H9 (cell line): ENCODE results near the gene PPP1R16B. TPM values are rescaled to one million over a fixed set of nuclear protein-coding genes. Genes with fewer than 3 reads are reported as not detected.

Experiments
- DNase-seq: peaks from one replicate; pipeline ENCODE4 v3.0.0-alpha.2; 2017
- H2AFZ ChIP-seq: one replicate; pipeline ENCODE4 v1.6.1; 2013; ENCODE audit warnings: mild to moderate bottlenecking, low read length, control low read depth, moderate library complexity
- H2AK5ac ChIP-seq: 2 replicates; pipeline ENCODE4 v1.6.1; 2013; ENCODE audit warnings: low read length, control low read depth, mixed read lengths; ENCODE audit not compliant: insufficient read length
- H2BK120ac ChIP-seq: one replicate; pipeline ENCODE4 v1.6.1; 2013; ENCODE audit warnings: low read depth, mild to moderate bottlenecking, low read length, control low read depth, inconsistent platforms; ENCODE audit not compliant: poor library complexity, severe bottlenecking
- H2BK12ac ChIP-seq: 2 replicates; pipeline ENCODE4 v1.6.1; 2013; ENCODE audit warnings: low read length, control low read depth, mixed read lengths, low read depth; ENCODE audit not compliant: insufficient read length
- H2BK15ac ChIP-seq: 2 replicates; pipeline ENCODE4 v1.6.1; 2013; ENCODE audit warnings: low read depth, low read length, control low read depth
- H2BK20ac ChIP-seq: one replicate; pipeline ENCODE4 v1.6.1; 2013; ENCODE audit warnings: low read depth, mild to moderate bottlenecking, low read length, control low read depth, inconsistent platforms; ENCODE audit not compliant: poor library complexity, severe bottlenecking
- H2BK5ac ChIP-seq: 2 replicates; pipeline ENCODE4 v1.6.1; 2013; ENCODE audit warnings: low read length, control low read depth, mixed read lengths; ENCODE audit not compliant: insufficient read length
- H3K14ac ChIP-seq: 2 replicates; pipeline ENCODE4 v1.6.1; 2013; ENCODE audit warnings: low read length, control low read depth; ENCODE audit not compliant: insufficient read depth
- H3K18ac ChIP-seq: 2 replicates; pipeline ENCODE4 v1.6.1; 2013; ENCODE audit warnings: low read depth, mild to moderate bottlenecking, mixed read lengths, low read length, control low read depth; ENCODE audit not compliant: insufficient read length
- H3K23ac ChIP-seq: 2 replicates; pipeline ENCODE4 v1.6.1; 2013; ENCODE audit warnings: low read length, control low read depth, mixed read lengths, low read depth; ENCODE audit not compliant: insufficient read length
- H3K23me2 ChIP-seq: 2 replicates; pipeline ENCODE4 v1.6.1; 2013; ENCODE audit warnings: low read depth, mild to moderate bottlenecking, mixed read lengths, low read length, control low read depth; ENCODE audit not compliant: insufficient read length, poor library complexity, severe bottlenecking
- H3K27ac ChIP-seq: 2 replicates; pipeline ENCODE4 v1.5.1; 2013; ENCODE audit warnings: low read length, control low read depth, mixed read lengths, low read depth; ENCODE audit not compliant: insufficient read length
- H3K27me3 ChIP-seq: 2 replicates; pipeline ENCODE4 v1.6.1; 2013; ENCODE audit warnings: low read length, control low read depth, inconsistent platforms; ENCODE audit not compliant: insufficient read depth
- H3K4ac ChIP-seq: 2 replicates; pipeline ENCODE4 v1.6.1; 2013; ENCODE audit warnings: low read depth, mild to moderate bottlenecking, control low read depth, inconsistent platforms, low read length, moderate library complexity
- H3K4me1 ChIP-seq: 2 replicates; pipeline ENCODE4 v1.6.1; 2013; ENCODE audit warnings: low read length, control low read depth, inconsistent platforms; ENCODE audit not compliant: insufficient read depth
- H3K4me2 ChIP-seq: 2 replicates; pipeline ENCODE4 v1.6.1; 2013; ENCODE audit warnings: low read length, control low read depth, mixed read lengths; ENCODE audit not compliant: insufficient read length, insufficient read depth
- H3K56ac ChIP-seq: 2 replicates; pipeline ENCODE4 v1.6.1; 2013; ENCODE audit warnings: low read depth, mild to moderate bottlenecking, mixed read lengths, low read length, control low read depth; ENCODE audit not compliant: insufficient read length
- H3K79me1 ChIP-seq: 2 replicates; pipeline ENCODE4 v1.6.1; 2013; ENCODE audit warnings: low read depth, mild to moderate bottlenecking, moderate library complexity, low read length, control low read depth, inconsistent platforms; ENCODE audit not compliant: insufficient read depth, poor library complexity, severe bottlenecking
- H3K79me2 ChIP-seq: 2 replicates; pipeline ENCODE4 v1.6.1; 2013; ENCODE audit warnings: low read length, control low read depth, inconsistent platforms; ENCODE audit not compliant: insufficient read depth
- H3K9ac ChIP-seq: 2 replicates; pipeline ENCODE4 v1.6.1; 2013; ENCODE audit warnings: low read length, control low read depth, mixed read lengths; ENCODE audit not compliant: insufficient read length; ENCODE audit errors: extremely low read depth
- H3K9me3 ChIP-seq: one replicate; pipeline ENCODE4 v1.6.1; 2013; ENCODE audit warnings: low read depth, low read length, inconsistent platforms; ENCODE audit not compliant: control insufficient read depth
- H3T11ph ChIP-seq: one replicate; pipeline ENCODE4 v1.6.1; 2013; ENCODE audit warnings: mild to moderate bottlenecking, low read length, control low read depth, inconsistent platforms
- H4K20me1 ChIP-seq: one replicate; pipeline ENCODE4 v1.6.1; 2013; ENCODE audit not compliant: control insufficient read depth, insufficient read length, insufficient read depth
- H4K5ac ChIP-seq: 2 replicates; pipeline ENCODE4 v1.6.1; 2013; ENCODE audit warnings: low read depth, mild to moderate bottlenecking, mixed read lengths, low read length, control low read depth; ENCODE audit not compliant: insufficient read length
- H4K8ac ChIP-seq: replicated peaks from 2 replicates; pipeline ENCODE4 v1.6.1; 2013; ENCODE audit warnings: low read length, control low read depth, mixed read lengths, low read depth; ENCODE audit not compliant: insufficient read length
- H4K91ac ChIP-seq: 2 replicates; pipeline ENCODE4 v1.6.1; 2013; ENCODE audit warnings: low read depth, mild to moderate bottlenecking, moderate library complexity, mixed read lengths, low read length, control low read depth; ENCODE audit not compliant: insufficient read length
- H3K27ac Mint-ChIP-seq, 3 experiments: 2 replicates in 2 of 3; 3 replicates in 1 of 3; pipeline ENCODE4 v1.8.0; 2020 to 2021; ENCODE audit warnings: mixed read lengths in 3 of 3, mild to moderate bottlenecking in 1 of 3, moderate library complexity in 1 of 3
- H3K27me3 Mint-ChIP-seq: 2 replicates; pipeline ENCODE4 v1.8.0; 2021; ENCODE audit warnings: low read depth, mild to moderate bottlenecking, moderate library complexity, mixed read lengths
- H3K36me3 Mint-ChIP-seq, 3 experiments: 2 replicates in 2 of 3; 3 replicates in 1 of 3; pipeline ENCODE4 v1.8.0; 2020 to 2021; ENCODE audit warnings: low read depth in 3 of 3, mixed read lengths in 3 of 3; ENCODE audit not compliant: insufficient read depth in 1 of 3
- H3K4me1 Mint-ChIP-seq, 2 experiments: 2 replicates each; pipeline ENCODE4 v1.8.0; 2020; ENCODE audit warnings: mixed read lengths in 2 of 2
- H3K4me3 Mint-ChIP-seq, 2 experiments: 2 replicates in 1 of 2; 3 replicates in 1 of 2; pipeline ENCODE4 v1.8.0; 2020 to 2021; ENCODE audit warnings: mild to moderate bottlenecking in 2 of 2, mixed read lengths in 2 of 2, moderate library complexity in 1 of 2
- H3K9me3 Mint-ChIP-seq, 2 experiments: 2 replicates in 1 of 2; 3 replicates in 1 of 2; pipeline ENCODE4 v1.8.0; 2020; ENCODE audit warnings: mild to moderate bottlenecking in 2 of 2, mixed read lengths in 2 of 2, moderate library complexity in 1 of 2
- WGBS: extraction: QIAGEN DNeasy Blood & Tissue Kit; methylation state at CpG from one replicate; pipeline ENCODE4 v1.1.7; 2013; ENCODE audit warnings: missing lambda C conversion rate, low lambda C conversion rate, mixed read lengths; ENCODE audit not compliant: insufficient read length; ENCODE audit errors: extremely low coverage; 5-methylcytosine and 5-hydroxymethylcytosine counted together
- total RNA-seq: library from RNA; stranded (reverse); gene quantifications from 2 replicates; pipeline ENCODE4 v1.2.1, GENCODE V29; 2021
- TF ChIP-seq, protein P1 (sequence below): fragments of 200-600 bp; sonication (generic); conservative IDR thresholded peaks from 3 replicates; pipeline ENCODE4 v1.8.0; 2021; ENCODE audit warnings: antibody characterized with exemption, mild to moderate bottlenecking

Gene PPP1R16B
- total RNA-seq, 1 experiment from 2014 or later, result 8.2 TPM

GRCh38 chr20:38799203-38799602 lies 6.3 kb upstream of the PPP1R16B start:
- no peak overlapping the region for H3K27ac Mint-ChIP-seq

More at GRCh38 chr20:38799203-38799602, 6.3 kb upstream of the PPP1R16B start:
- Histone ChIP-seq H4K20me1 (no peaks in the 10 kb centered on the region), H4K8ac (no peak overlapping the region), H2AK5ac (no peak overlapping the region), H3K23ac (no peak overlapping the region), H2BK5ac (no peak overlapping the region), H2BK120ac (no peak overlapping the region), H4K91ac (no peak overlapping the region), H3K4me1 (peaks cover 3% of the 10 kb centered on the region; the same call in 1 of the 2 replicates), H3K27me3 (no peaks in the 10 kb centered on the region), H3K23me2 (no peaks in the 10 kb centered on the region), H3T11ph (no peak overlapping the region), H2AFZ (no peak overlapping the region), H2BK20ac (no peak overlapping the region), H3K14ac (no peak overlapping the region), H3K4ac (no peak overlapping the region), H3K79me1 (no peaks in the 10 kb centered on the region), H3K4me2 (no peak overlapping the region), H3K56ac (no peak overlapping the region), H3K9ac (no peak overlapping the region), H3K79me2 (no peaks in the 10 kb centered on the region), H3K9me3 (no peaks in the 10 kb centered on the region), H3K27ac (no peak overlapping the region), H3K18ac (no peak overlapping the region), H2BK15ac (no peak overlapping the region), H2BK12ac (no peak overlapping the region), H4K5ac (no peak overlapping the region)
- WGBS, result no CpG with 5 or more reads among the region's 4 CpGs
- Mint-ChIP-seq H3K4me1 (peaks cover 9% of the 10 kb centered on the region in 2 experiments), H3K4me3 (no peak overlapping the region), H3K9me3 (peaks cover 7 to 12% of the 10 kb centered on the region in 2 experiments), H3K36me3 (peaks cover 2 to 7% (median 2%) of the 10 kb centered on the region in 3 experiments; a peak in 3 of 7 replicates), H3K27me3 (peaks cover 3% of the 10 kb centered on the region)
- TF ChIP-seq, protein P1, sequence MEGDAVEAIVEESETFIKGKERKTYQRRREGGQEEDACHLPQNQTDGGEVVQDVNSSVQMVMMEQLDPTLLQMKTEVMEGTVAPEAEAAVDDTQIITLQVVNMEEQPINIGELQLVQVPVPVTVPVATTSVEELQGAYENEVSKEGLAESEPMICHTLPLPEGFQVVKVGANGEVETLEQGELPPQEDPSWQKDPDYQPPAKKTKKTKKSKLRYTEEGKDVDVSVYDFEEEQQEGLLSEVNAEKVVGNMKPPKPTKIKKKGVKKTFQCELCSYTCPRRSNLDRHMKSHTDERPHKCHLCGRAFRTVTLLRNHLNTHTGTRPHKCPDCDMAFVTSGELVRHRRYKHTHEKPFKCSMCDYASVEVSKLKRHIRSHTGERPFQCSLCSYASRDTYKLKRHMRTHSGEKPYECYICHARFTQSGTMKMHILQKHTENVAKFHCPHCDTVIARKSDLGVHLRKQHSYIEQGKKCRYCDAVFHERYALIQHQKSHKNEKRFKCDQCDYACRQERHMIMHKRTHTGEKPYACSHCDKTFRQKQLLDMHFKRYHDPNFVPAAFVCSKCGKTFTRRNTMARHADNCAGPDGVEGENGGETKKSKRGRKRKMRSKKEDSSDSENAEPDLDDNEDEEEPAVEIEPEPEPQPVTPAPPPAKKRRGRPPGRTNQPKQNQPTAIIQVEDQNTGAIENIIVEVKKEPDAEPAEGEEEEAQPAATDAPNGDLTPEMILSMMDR, result no peak
- DNase-seq, result peak; percentile 5
